ENCODE measurements around the gene SNW1.

SNW1 gene

GRCh38 chr14:77722301-77722700 lies 38.7 kb downstream of the SNW1 start:
- TF ChIP-seq ZBTB7A (IDR thresholded peaks at IDR 0.05; ENCODE audit: low read depth) = no peak
- no peak for TF ChIP-seq YY1 (IDR thresholded peaks at IDR 0.05; ENCODE audit: low read depth)
- TF ChIP-seq REST (IDR thresholded peaks at IDR 0.05; ENCODE audit: low read depth) = no peak
- TF ChIP-seq USF1 (IDR thresholded peaks at IDR 0.05) = no peak
- TF ChIP-seq NFIC (IDR thresholded peaks at IDR 0.05) = no peak
- TF ChIP-seq, protein P1, sequence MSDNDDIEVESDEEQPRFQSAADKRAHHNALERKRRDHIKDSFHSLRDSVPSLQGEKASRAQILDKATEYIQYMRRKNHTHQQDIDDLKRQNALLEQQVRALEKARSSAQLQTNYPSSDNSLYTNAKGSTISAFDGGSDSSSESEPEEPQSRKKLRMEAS (IDR thresholded peaks at IDR 0.05) = no peak
- no peak for TF ChIP-seq TCF12 (IDR thresholded peaks at IDR 0.05; ENCODE audit: low read depth)
- TF ChIP-seq FOXM1 (IDR thresholded peaks at IDR 0.05; ENCODE audit: borderline replicate concordance, low read depth) = no peak
- no peak for TF ChIP-seq EP300 (IDR thresholded peaks at IDR 0.05; ENCODE audit: borderline replicate concordance)
- TF ChIP-seq RAD21 (IDR thresholded peaks at IDR 0.05; ENCODE audit: low read depth) = no peak
- no peak for TF ChIP-seq CEBPB (IDR thresholded peaks at IDR 0.05)
- no peak for TF ChIP-seq TAF1 (IDR thresholded peaks at IDR 0.05; ENCODE audit: low read depth)
- TF ChIP-seq EGR1 (IDR thresholded peaks at IDR 0.05) = no peak
- no peak for TF ChIP-seq TEAD4 (IDR thresholded peaks at IDR 0.05)
- TF ChIP-seq CREB1 (IDR thresholded peaks at IDR 0.05; ENCODE audit: low read depth) = no peak

DNA sequence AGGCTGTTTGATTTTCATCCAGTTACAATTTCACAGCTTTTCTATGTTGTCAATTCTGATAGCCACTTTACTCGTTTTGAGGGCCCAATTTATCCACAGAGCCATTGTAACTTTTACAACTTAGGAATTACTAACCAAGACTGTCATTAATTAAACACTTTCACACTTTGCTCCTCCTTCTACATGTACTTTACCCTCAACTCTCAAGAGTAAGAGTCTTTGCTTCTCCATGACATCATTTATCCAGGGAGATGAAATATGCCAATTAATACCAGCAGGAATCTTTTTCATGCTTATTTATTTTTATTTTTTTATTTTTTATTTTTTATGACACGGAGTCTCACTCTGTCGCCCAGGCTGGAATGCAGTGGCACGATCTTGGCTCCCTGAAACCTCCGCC lies 39.5 kb downstream of the SNW1 start:
- TF ChIP-seq CREB1 (IDR thresholded peaks at IDR 0.05; ENCODE audit: low read depth) (no peak), FOXM1 (IDR thresholded peaks at IDR 0.05; ENCODE audit: borderline replicate concordance, low read depth) (no peak), EGR1 (IDR thresholded peaks at IDR 0.05) (no peak), NFIC (IDR thresholded peaks at IDR 0.05) (no peak), REST (IDR thresholded peaks at IDR 0.05; ENCODE audit: low read depth) (no peak), TEAD4 (IDR thresholded peaks at IDR 0.05) (no peak), ZBTB7A (IDR thresholded peaks at IDR 0.05; ENCODE audit: low read depth) (no peak), USF1 (IDR thresholded peaks at IDR 0.05) (no peak), TCF12 (IDR thresholded peaks at IDR 0.05; ENCODE audit: low read depth) (no peak), RAD21 (IDR thresholded peaks at IDR 0.05; ENCODE audit: low read depth) (no peak), TAF1 (IDR thresholded peaks at IDR 0.05; ENCODE audit: low read depth) (no peak), YY1 (IDR thresholded peaks at IDR 0.05; ENCODE audit: low read depth) (no peak), EP300 (IDR thresholded peaks at IDR 0.05; ENCODE audit: borderline replicate concordance) (no peak), CEBPB (IDR thresholded peaks at IDR 0.05) (no peak)
- TF ChIP-seq, protein P1 (IDR thresholded peaks at IDR 0.05) = no peak

DNA sequence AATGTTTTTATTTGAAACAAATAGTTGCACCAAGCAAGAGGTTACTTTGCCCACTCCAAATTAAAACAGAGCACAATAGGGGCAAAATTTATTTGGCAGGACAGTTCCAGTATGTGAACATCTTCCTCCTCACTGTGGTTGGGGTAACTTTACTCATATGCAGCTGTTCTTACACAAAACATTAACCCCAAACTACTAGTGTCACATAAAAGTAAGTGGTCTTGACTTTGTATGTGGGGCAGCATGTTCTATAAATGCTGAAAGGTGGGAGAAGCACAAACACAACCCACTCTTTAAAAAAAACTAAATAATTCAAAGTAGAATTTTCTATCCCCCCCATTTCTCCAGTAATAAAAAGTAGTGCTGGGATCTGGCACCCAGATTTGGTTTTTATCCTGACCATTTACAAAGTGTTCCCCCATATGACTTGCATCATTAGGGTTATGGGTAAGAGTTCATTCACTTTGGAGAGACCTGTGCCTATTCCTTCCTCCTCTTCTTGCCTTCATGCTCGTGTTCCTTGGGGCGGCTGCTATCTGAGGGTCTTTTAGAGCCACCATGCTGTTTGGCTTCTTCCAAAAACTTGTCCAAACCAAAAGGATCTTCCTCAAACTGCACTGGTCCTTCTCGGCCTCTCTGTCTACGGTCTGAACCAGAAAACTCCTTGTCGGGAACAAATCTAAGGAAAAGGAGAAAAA lies 43.2 kb downstream of the SNW1 start:
- TF ChIP-seq TEAD4 (IDR thresholded peaks at IDR 0.05) (no peak), ZBTB7A (IDR thresholded peaks at IDR 0.05; ENCODE audit: low read depth) (no peak), REST (IDR thresholded peaks at IDR 0.05; ENCODE audit: low read depth) (no peak), TAF1 (IDR thresholded peaks at IDR 0.05; ENCODE audit: low read depth) (no peak), RAD21 (IDR thresholded peaks at IDR 0.05; ENCODE audit: low read depth) (no peak), FOXM1 (IDR thresholded peaks at IDR 0.05; ENCODE audit: borderline replicate concordance, low read depth) (no peak), TCF12 (IDR thresholded peaks at IDR 0.05; ENCODE audit: low read depth) (no peak), USF1 (IDR thresholded peaks at IDR 0.05) (no peak), EGR1 (IDR thresholded peaks at IDR 0.05) (no peak), YY1 (IDR thresholded peaks at IDR 0.05; ENCODE audit: low read depth) (no peak), NFIC (IDR thresholded peaks at IDR 0.05) (no peak), EP300 (IDR thresholded peaks at IDR 0.05; ENCODE audit: borderline replicate concordance) (no peak)
- TF ChIP-seq, protein P1 (IDR thresholded peaks at IDR 0.05) = no peak
